Thyroid gland (tissue), 4 donors: ENCODE results near the gene SALL1.

Experiments used
- CTCF ChIP-seq, 6 experiments: fragments of 200-600 bp in 3 of 6; fragments of 450-650 bp in 3 of 6; sonication (generic) in 3 of 6; IDR thresholded peaks; one replicate each; pipeline ENCODE4 v1.5.1; 2016 to 2019; ENCODE audit warnings: antibody characterized with exemption in 6 of 6, mild to moderate bottlenecking in 2 of 6, inconsistent platforms in 1 of 6, moderate library complexity in 1 of 6
- POLR2A ChIP-seq, 2 donors: fragments of 450-650 bp; IDR thresholded peaks; one replicate each; pipeline ENCODE4 v1.6.1; 2017; ENCODE audit warnings: antibody characterized with exemption in 2 of 2, mild to moderate bottlenecking in 2 of 2, moderate library complexity in 1 of 2

GRCh38 chr16:51134876-51135275, 16.2 kb downstream of the SALL1 start:
- TF ChIP-seq CTCF (IDR thresholded peaks at IDR 0.05) (no peak), POLR2A (IDR thresholded peaks at IDR 0.05) (no peak)
